Psoas muscle (tissue), 8 donors: Measurements from ENCODE around the gene TMEM213. TPM values are rescaled to one million over a fixed set of nuclear protein-coding genes. Genes with fewer than 3 reads are reported as not detected.

Source experiments
- ATAC-seq, 4 donors: fragments of 200-7000 bp; cut with Tn5 transposase; one replicate each; pipeline ENCODE4 v1.9.1; 2020; ENCODE audit warnings: moderate library complexity in 3 of 4, mild to moderate bottlenecking in 2 of 4
- DNase-seq, 2 donors: peaks; one replicate each; pipeline ENCODE4 v3.0.0-alpha.2; 2020
- H3K27ac ChIP-seq: fragments of 200-600 bp; one replicate; pipeline ENCODE4 v1.8.0; 2022
- H3K27me3 ChIP-seq, 3 donors: fragments of 200-600 bp in 1 of 3; one replicate each; pipeline versions ENCODE4 v1.6.1 to v1.8.0; 2013 to 2022; ENCODE audit warnings: low read length in 2 of 3, mild to moderate bottlenecking in 2 of 3, moderate library complexity in 1 of 3; ENCODE audit not compliant: insufficient read depth in 3 of 3
- H3K36me3 ChIP-seq, 2 donors: fragments of 200-600 bp in 1 of 2; one replicate each; pipeline versions ENCODE4 v1.6.1 to v1.8.0; 2013 to 2022; ENCODE audit warnings: low read depth in 1 of 2, mild to moderate bottlenecking in 1 of 2, moderate library complexity in 1 of 2; ENCODE audit not compliant: insufficient read depth in 1 of 2
- H3K4me1 ChIP-seq: fragments of 200-600 bp; one replicate; pipeline ENCODE4 v1.8.0; 2022
- H3K4me3 ChIP-seq: fragments of 200-600 bp; one replicate; pipeline ENCODE4 v1.8.0; 2022; ENCODE audit warnings: mild to moderate bottlenecking
- H3K9me3 ChIP-seq: fragments of 200-600 bp; one replicate; pipeline ENCODE4 v1.8.0; 2022
- CTCF ChIP-seq: fragments of 200-600 bp; IDR thresholded peaks from one replicate; pipeline ENCODE4 v1.8.0; 2022; ENCODE audit warnings: antibody characterized with exemption
- WGBS, 3 donors: extraction: QIAGEN DNeasy Blood & Tissue Kit; methylation state at CpG; one replicate each; pipeline versions ENCODE4 v1.1.6 to v1.1.7; 2013; 5-methylcytosine and 5-hydroxymethylcytosine counted together
- intact Hi-C, 2 donors: fragments of 100-400 bp; cut with DNase I; formaldehyde crosslinking; loops; one replicate each; pipeline versions ENCODE4 v1.11.0 to v1.14.2; 2022
- polyA plus RNA-seq, 3 donors: library from polyadenylated mRNA; stranded (reverse); fragments of 200-250 nt; gene quantifications; one replicate each; pipeline ENCODE4 v1.2.3, GENCODE V29; 2013
- total RNA-seq, 4 donors: library from RNA; stranded (reverse); fragmentation: NEBNext Ultra II Directional in 2 of 4; extraction: Animal tissue kit (Norgen Biotek cat#: 25700) in 2 of 4; gene quantifications; one replicate each; pipeline versions ENCODE4 v1.2.1 to v1.2.4, GENCODE V29; 2021 to 2023
- donor health status: healthy with polysubstance abuse.
- donor health status: DM: no; HTN: no; CAD: no; lungs with moderate emphysema.
- donor health status: Bipolar disorder and iron deficiency.
- donor health status: healthy.
- donor health status: DM: yes; HTN: yes; CAD: no.
- donor health status: DM: no; HTN: no; CAD: no.
- donor health status: DM: no; HTN: no; CAD: no.
- donor health status: DM: yes; HTN: yes; CAD: no.

The TMEM213 gene
- total and polyA plus RNA-seq, 7 donors: not detected

- Histone ChIP-seq H3K4me1 (no peaks in the 10 kb centered on the region), H3K9me3 (no peaks in the 10 kb centered on the region), H3K27ac (no peak overlapping the region), H3K36me3 (no peaks in the 10 kb centered on the region), H3K4me3 (no peak overlapping the region), H3K27me3 (no peaks in the 10 kb centered on the region)
- no peak for TF ChIP-seq CTCF
- 53 to 66% (median 61%) methylated on average over 13 of the region's 13 CpGs for WGBS, 3 donors
- DNase-seq (no peak), ATAC-seq (no peak)
- intact Hi-C loops: loop anchor here (5.0 to 10.0 kb wide), 3 partner anchors 97 to 192 kb away; partner anchors contain the start of gene KIAA1549 (in 1 of the 2)
These were observed 87.8 kb downstream of the TMEM213 start for GRCh38 chr7:138885383-138886147.

GRCh38 chr7:138886501-138886917 lies 88.7 kb downstream of the TMEM213 start:
- 47 to 57% (median 54%) methylated on average over 4 of the region's 4 CpGs for WGBS, 3 donors
- DNase-seq (no peak), ATAC-seq (no peak)

GRCh38 chr7:138887085-138887710 lies 89.4 kb downstream of the TMEM213 start:
- no peak for ATAC-seq
- H3K36me3 ChIP-seq: no peaks in the 10 kb centered on the region
- intact Hi-C loops: loop anchor here (5.0 to 10.0 kb wide), 3 partner anchors 95 to 190 kb away; partner anchors contain the start of gene KIAA1549 (in 1 of the 2)

More at GRCh38 chr7:138886501-138886917, 88.7 kb downstream of the TMEM213 start:
- Histone ChIP-seq H3K27me3 (no peaks in the 10 kb centered on the region), H3K4me3 (no peak overlapping the region), H3K36me3 (no peaks in the 10 kb centered on the region), H3K9me3 (no peaks in the 10 kb centered on the region), H3K27ac (no peak overlapping the region), H3K4me1 (peaks cover 7% of the 10 kb centered on the region)
- intact Hi-C loops: loop anchor here (5.0 to 10.0 kb wide), 3 partner anchors 96 to 191 kb away; partner anchors contain the start of gene KIAA1549 (in 1 of the 2)
- peak; percentile 57 for TF ChIP-seq CTCF

More at GRCh38 chr7:138887085-138887710, 89.4 kb downstream of the TMEM213 start:
- no peak overlapping the region for H3K27ac ChIP-seq
- no peak overlapping the region for H3K4me3 ChIP-seq
- no peaks in the 10 kb centered on the region for H3K9me3 ChIP-seq
- DNase-seq: no peak
- 75 to 86% (median 81%) methylated on average over 9 of the region's 9 CpGs for WGBS, 3 donors
- H3K4me1 ChIP-seq: peaks cover 7% of the 10 kb centered on the region
- no peak for TF ChIP-seq CTCF
- H3K27me3 ChIP-seq: no peaks in the 10 kb centered on the region

Other genes starting within 250 kb of the TMEM213 start
- gene SVOPL, start 96.6 kb upstream of the TMEM213 start, total RNA-seq: not detected
- under 1 TPM in 1 of 3 donors, not detected in 2; 0.01 TPM for gene SVOPL, start 96.6 kb upstream of the TMEM213 start, polyA plus RNA-seq
- gene ATP6V0A4, start 202 bp downstream of the TMEM213 start, total RNA-seq: under 1 TPM in 1 of 4 donors, not detected in 3; 0.44 TPM
- gene ATP6V0A4, start 202 bp downstream of the TMEM213 start, polyA plus RNA-seq: not detected
- 1 to 10 TPM; 1.2 to 4.4 (median 2.9) TPM for gene KIAA1549, start 183.4 kb downstream of the TMEM213 start, total RNA-seq
- 1 to 10 TPM in 1 of 3 donors, under 1 TPM in 2; 0.46 to 1.4 (median 0.63) TPM for gene KIAA1549, start 183.4 kb downstream of the TMEM213 start, polyA plus RNA-seq
- 1 to 10 TPM; 1.2 to 2.4 (median 1.7) TPM for gene ZC3HAV1L, start 238.0 kb downstream of the TMEM213 start, total RNA-seq
- under 1 TPM; 0.18 to 0.44 (median 0.22) TPM for gene ZC3HAV1L, start 238.0 kb downstream of the TMEM213 start, polyA plus RNA-seq